EL (cell line): ENCODE measurements around the gene BSDC1.
A peak's percentile ranks its signal among the peaks of the same experiment; 100 is the strongest.
"Not testable (repeated sequence)": the region's sequence is repeated elsewhere in the genome, so short reads cannot be mapped to it uniquely, and the experiment has no call there.

Source experiments
- DNase-seq: peaks from one replicate; pipeline ENCODE4 v3.0.0-alpha.2; 2016

The BSDC1 gene

GRCh38 chr1:32394141-32394889 lies at the start of gene BSDC1:
BSDC1 (minus strand) TSS chr1:32394441; CDS start chr1:32394414, 27 bp downstream.
- DNase-seq: peak; percentile 99

- DNase-seq: not testable (repeated sequence)
Observed at GRCh38 chr1:32441467-32441866, 47.2 kb upstream of the BSDC1 start.

GRCh38 chr1:32438777-32439176 lies 44.5 kb upstream of the BSDC1 start:
- DNase-seq: not testable (repeated sequence)

GRCh38 chr1:32438136-32438535 lies 43.9 kb upstream of the BSDC1 start:
- no peak for DNase-seq

- no peak for DNase-seq
Observed at GRCh38 chr1:32431736-32432400, 37.6 kb upstream of the BSDC1 start.

GRCh38 chr1:32427264-32427963 lies 33.2 kb upstream of the BSDC1 start:
- DNase-seq: no peak

- peak; percentile 30 for DNase-seq
Observed at GRCh38 chr1:32426489-32427255, 32.4 kb upstream of the BSDC1 start.

GRCh38 chr1:32421775-32422174 lies 27.5 kb upstream of the BSDC1 start:
- no peak for DNase-seq

GRCh38 chr1:32414186-32414886 lies 20.1 kb upstream of the BSDC1 start:
- no peak for DNase-seq

GRCh38 chr1:32413507-32414185 lies 19.4 kb upstream of the BSDC1 start:
- DNase-seq: peak; percentile 73

GRCh38 chr1:32411261-32411660 lies 17.0 kb upstream of the BSDC1 start:
- DNase-seq: no peak

- DNase-seq: no peak
Observed at GRCh38 chr1:32406629-32407111, 12.4 kb upstream of the BSDC1 start.

GRCh38 chr1:32405672-32406467 lies 11.6 kb upstream of the BSDC1 start:
- no peak for DNase-seq

- DNase-seq: peak; percentile 12
Observed at GRCh38 chr1:32404946-32405345, 10.7 kb upstream of the BSDC1 start.

GRCh38 chr1:32400876-32401631 lies 6.8 kb upstream of the BSDC1 start:
- peak; percentile 89 for DNase-seq

- DNase-seq: no peak
Observed at GRCh38 chr1:32399843-32400242, 5.6 kb upstream of the BSDC1 start.

- peak; percentile 51 for DNase-seq
Observed at GRCh38 chr1:32398401-32398800, 4.2 kb upstream of the BSDC1 start.

GRCh38 chr1:32396524-32396923 lies 2.3 kb upstream of the BSDC1 start:
- not testable (repeated sequence) for DNase-seq

GRCh38 chr1:32394890-32395432 lies 720 bp upstream of the BSDC1 start:
- no peak for DNase-seq

GRCh38 chr1:32393832-32394140 lies 455 bp downstream of the BSDC1 start:
- no peak for DNase-seq
